Measurements from ENCODE around the gene CD207.

CD207 gene

DNA sequence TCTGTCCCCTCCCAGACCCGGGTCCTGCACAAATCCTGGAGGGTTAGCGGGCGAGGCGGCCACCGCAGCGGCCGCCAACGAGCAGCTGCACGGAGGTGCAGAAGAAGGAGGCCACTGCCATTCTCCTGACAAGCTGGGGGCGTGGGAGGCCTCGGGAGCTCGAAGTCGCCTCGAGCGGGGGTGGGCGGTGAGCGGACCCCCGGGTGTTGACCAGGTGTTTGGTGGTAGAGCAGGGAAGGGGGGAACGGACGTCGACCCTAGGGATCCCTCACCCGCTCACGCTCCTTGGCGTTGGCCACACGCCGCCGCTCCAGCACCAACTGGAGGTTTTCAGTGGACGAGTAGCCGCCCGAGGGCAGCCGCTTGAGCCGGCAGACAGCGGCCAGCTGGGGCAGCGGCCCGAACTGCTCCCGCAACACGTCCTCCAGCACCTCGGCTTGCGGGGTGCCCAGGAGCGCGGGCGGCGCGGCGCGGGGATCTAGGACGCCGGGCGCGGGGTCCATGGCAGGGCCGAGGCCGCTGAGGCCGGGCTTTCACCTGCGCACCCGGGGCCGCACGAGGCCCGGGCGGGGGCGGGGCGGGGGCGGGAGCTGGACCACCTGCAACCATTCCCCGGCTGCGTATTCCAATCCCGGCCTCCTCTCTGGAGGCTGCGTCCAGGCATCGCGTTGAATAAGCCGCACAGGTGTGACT, 45.3 kb downstream of the CD207 start, which contains the start of gene FIGLA:
FIGLA (minus strand) TSS at position 508 of the 693 bp plus-strand sequence; CDS start at position 503, 5 bp downstream.
- DNase-seq, result no peak

DNA sequence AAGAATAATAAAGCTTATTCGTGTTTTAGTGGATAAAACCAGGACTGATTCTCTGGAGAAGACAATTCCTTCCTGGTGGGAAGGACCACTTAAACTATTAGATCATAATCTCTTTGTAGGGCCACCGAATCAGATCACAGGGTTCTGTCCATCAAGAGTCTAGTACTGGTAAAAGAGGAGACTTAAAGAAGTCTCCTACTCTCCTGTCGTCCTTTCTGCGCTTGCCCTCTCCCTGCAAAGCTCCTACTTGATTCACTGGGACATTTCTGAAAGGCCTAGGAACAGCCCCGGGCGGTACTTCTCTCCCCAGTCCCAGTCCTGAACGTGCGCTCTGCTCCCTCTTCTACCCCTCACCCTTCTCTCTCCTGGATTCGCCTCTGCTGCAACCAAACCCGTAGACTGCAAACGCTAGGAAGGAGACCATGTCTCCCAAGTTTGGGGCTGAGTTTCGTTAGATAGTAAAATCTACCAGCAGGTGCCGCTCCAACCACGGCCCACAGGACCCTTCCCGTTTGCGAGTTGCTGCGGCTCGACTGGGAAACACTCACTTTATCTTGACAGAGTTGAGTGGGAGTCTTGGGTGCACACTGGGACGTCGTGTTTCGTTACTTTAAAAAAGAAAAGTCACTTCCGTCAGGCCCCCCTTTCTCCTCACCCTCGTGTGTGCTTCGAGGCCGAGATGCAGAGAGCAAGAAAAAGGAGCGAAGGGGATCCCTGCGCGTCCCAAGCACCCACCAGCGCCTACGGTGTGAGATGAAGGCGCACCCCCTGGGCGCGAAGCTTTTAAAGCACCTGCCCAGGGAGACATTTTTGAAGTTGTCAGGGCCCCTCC, 46.1 kb downstream of the CD207 start:
- DNase-seq, result peak; percentile 34 to 40

DNA sequence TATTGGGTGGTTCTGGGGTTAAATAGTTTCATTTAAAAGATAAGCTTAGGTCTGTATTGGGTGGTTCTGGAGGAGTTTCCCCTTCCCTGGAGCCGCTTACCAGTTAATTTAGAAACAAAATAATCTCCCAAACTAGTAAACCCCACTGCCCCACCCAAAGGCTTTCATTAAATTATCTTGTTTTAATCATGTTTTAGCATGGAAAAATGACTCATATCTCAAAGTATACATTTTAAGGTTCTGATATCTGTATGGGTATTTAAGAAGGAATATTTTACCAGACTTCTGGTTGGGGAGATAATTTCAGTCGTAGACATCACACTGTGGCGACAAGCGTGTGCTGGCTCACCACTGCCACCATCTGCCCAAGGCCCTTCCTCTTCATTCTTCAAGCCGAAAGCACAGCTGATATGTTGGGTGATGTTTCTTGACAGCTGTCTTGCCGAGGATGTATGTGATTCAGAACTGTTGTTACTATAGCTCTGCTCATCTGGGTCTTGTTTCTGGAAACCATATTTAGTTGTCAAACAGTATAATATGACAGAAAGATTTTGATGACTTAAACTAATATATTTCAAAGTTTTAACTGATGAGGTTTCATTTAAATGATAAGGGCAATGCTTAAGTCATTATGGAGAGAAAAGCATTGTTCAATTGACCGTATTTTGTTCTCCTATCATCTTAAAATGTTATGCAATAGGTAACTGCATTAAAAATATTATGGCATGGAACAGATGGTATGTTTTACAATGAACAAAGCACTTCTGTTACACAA, 50.3 kb downstream of the CD207 start:
- peak; percentile 29 to 31 for DNase-seq

DNA sequence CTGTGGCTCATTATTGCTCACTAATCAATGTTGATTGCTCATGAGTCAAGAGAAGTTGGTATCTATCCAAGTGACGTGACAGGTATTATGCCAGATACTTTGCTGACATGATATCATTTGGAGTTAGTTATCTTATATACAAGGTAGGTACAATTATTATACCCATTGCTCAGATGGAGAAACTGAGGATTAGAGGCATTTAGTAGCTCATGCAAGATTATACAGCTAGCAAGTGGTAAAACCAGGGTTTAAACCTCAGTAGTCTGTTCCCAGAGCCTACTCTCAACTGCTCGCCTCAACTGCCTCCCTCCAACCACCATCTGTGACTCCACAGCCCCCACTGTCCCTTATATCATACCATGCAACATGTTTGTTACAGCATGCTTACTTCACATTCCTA, 51.3 kb downstream of the CD207 start:
- no peak for DNase-seq
